OCI-LY3 (cell line): ENCODE data around the gene DUSP7.

Experiments
- H2AFZ ChIP-seq: fragments of 200-600, 300-600 bp; shearing (Covaris generic); 2 replicates; pipeline ENCODE4 v1.6.0; 2014; ENCODE audit warnings: antibody characterized with exemption, low read depth, low read length
- H3K27ac ChIP-seq: fragments of 200-600, 300-600 bp; sonication (generic); 2 replicates; pipeline ENCODE4 v1.5.1; 2014; ENCODE audit warnings: mild to moderate bottlenecking, low read length, moderate library complexity, mixed read lengths
- H3K27me3 ChIP-seq: fragments of 200-600, 300-600 bp; sonication (generic); 2 replicates; pipeline ENCODE4 v1.6.1; 2014; ENCODE audit warnings: low read depth, low read length, mixed read lengths
- H3K36me3 ChIP-seq: fragments of 200-600, 300-600 bp; sonication (generic); replicated peaks from 2 replicates; pipeline ENCODE3; 2014; ENCODE audit warnings: low read depth, low read length, mixed read lengths
- H3K4me1 ChIP-seq: fragments of 300-600, 200-600 bp; sonication (generic); 2 replicates; pipeline ENCODE4 v1.6.1; 2014; ENCODE audit warnings: low read length, mixed read lengths
- H3K4me2 ChIP-seq: fragments of 200-600, 300-600 bp; sonication (generic); 2 replicates; pipeline ENCODE4 v1.6.1; 2014; ENCODE audit warnings: low read length, mixed read lengths
- H3K4me3 ChIP-seq: fragments of 300-600, 200-600 bp; sonication (generic); 2 replicates; pipeline ENCODE4 v1.5.1; 2014; ENCODE audit warnings: antibody characterized with exemption, mild to moderate bottlenecking, low read length, moderate library complexity
- H3K79me2 ChIP-seq: fragments of 300-600, 200-600 bp; shearing (Covaris generic); 2 replicates; pipeline ENCODE4 v1.6.1; 2014; ENCODE audit warnings: mild to moderate bottlenecking, low read length, mixed read lengths
- H3K9ac ChIP-seq: fragments of 300-600, 200-600 bp; shearing (Covaris generic); 2 replicates; pipeline ENCODE4 v1.6.0; 2014; ENCODE audit warnings: mild to moderate bottlenecking, low read length, moderate library complexity
- H3K9me3 ChIP-seq: fragments of 200-600, 300-600 bp; shearing (Covaris generic); 2 replicates; pipeline ENCODE4 v1.6.1; 2014; ENCODE audit warnings: low read length, mixed read lengths; ENCODE audit not compliant: insufficient read depth
- H4K20me1 ChIP-seq: fragments of 200-600, 300-600 bp; sonication (generic); 2 replicates; pipeline ENCODE4 v1.6.1; 2016; ENCODE audit warnings: low read length, mixed read lengths; ENCODE audit not compliant: insufficient read depth
- EZH2phosphoT487 ChIP-seq: fragments of 200-600 bp; shearing (Covaris generic); IDR thresholded peaks from 2 replicates; pipeline ENCODE4 v1.6.1; 2018; ENCODE audit warnings: antibody characterized with exemption, mixed run types, low read depth
- TF ChIP-seq, protein P1 (sequence below): fragments of 200-600, 300-600 bp; sonication (generic); IDR thresholded peaks from 2 replicates; pipeline ENCODE4 v1.5.1; 2014; ENCODE audit warnings: antibody characterized with exemption, low read length, low read depth

The DUSP7 gene

DNA sequence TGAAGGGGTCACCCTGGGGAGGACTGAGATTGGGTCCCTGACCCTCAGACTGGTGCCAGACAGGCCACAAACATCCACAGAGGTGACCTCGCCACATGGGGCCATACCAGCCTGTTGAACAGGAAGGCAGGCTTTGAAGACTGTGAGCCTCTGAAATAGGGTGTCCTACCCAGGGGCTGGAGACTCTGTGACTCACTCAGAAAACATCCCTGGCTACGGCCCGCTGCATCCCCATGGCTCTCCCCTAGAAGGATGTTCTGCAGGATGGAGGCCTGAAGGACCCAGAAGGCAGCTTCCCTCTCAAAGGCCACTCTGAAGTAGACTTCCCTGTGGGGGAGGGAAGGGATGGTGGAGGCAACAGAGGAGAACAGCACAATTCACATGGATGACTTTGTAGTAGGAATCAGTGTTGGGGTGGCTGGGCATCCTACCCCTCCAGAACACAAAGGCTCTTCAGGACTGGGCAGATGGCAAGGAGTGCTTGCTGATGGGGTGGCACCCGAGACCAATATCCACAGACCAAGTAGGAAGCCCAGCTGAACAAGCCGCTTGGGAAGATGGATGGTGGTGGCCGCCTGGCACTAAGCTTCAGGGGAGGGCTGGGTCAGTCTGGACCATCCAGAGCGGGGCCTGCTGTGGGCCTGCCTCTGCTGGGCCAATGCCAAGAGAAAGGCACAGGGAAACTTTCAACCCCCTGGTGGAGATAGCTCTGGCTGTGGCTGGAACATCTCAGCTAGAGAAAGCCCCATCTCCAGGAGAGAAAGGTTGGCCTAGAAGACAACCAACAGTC is 37.6 kb upstream of the DUSP7 start:
- H2AFZ ChIP-seq: no peak overlapping the region
- H3K27ac ChIP-seq: no peak overlapping the region
- no peak overlapping the region for H3K4me3 ChIP-seq
- no peaks in the 10 kb centered on the region for H3K79me2 ChIP-seq
- H3K4me1 ChIP-seq: no peaks in the 10 kb centered on the region
- no peaks in the 10 kb centered on the region for H4K20me1 ChIP-seq
- H3K36me3 ChIP-seq: peaks cover 10% of the 10 kb centered on the region
- H3K9me3 ChIP-seq: no peaks in the 10 kb centered on the region
- no peak overlapping the region for H3K9ac ChIP-seq
- TF ChIP-seq, protein P1, sequence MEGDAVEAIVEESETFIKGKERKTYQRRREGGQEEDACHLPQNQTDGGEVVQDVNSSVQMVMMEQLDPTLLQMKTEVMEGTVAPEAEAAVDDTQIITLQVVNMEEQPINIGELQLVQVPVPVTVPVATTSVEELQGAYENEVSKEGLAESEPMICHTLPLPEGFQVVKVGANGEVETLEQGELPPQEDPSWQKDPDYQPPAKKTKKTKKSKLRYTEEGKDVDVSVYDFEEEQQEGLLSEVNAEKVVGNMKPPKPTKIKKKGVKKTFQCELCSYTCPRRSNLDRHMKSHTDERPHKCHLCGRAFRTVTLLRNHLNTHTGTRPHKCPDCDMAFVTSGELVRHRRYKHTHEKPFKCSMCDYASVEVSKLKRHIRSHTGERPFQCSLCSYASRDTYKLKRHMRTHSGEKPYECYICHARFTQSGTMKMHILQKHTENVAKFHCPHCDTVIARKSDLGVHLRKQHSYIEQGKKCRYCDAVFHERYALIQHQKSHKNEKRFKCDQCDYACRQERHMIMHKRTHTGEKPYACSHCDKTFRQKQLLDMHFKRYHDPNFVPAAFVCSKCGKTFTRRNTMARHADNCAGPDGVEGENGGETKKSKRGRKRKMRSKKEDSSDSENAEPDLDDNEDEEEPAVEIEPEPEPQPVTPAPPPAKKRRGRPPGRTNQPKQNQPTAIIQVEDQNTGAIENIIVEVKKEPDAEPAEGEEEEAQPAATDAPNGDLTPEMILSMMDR: no peak
- no peak for TF ChIP-seq EZH2phosphoT487
- H3K4me2 ChIP-seq: no peak overlapping the region
- no peaks in the 10 kb centered on the region for H3K27me3 ChIP-seq

DNA sequence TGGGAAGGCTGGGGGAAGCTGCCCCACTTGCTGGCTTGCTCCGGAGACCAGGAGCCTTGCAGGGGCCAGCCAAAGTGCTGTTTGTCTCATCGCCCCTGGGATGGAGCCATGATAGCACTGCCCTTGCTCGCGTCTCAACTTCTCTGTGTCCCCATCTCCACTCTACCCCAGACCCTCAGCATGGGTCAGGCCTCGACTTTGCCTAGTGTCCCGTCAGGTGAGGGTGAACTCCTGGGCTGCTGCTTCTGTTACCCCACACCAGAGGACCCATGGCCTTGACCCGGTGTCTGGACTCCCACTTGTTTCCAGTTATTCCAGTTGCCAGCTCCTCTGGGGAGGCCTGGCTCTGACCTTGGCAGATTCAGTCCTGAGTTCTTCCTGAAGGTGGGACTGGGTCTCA is 36.5 kb upstream of the DUSP7 start:
- no peak overlapping the region for H3K4me3 ChIP-seq
- no peaks in the 10 kb centered on the region for H3K27me3 ChIP-seq
- no peak for TF ChIP-seq EZH2phosphoT487
- TF ChIP-seq, protein P1: no peak
- no peaks in the 10 kb centered on the region for H3K4me1 ChIP-seq
- no peaks in the 10 kb centered on the region for H3K79me2 ChIP-seq
- H3K9ac ChIP-seq: no peak overlapping the region
- no peak overlapping the region for H3K4me2 ChIP-seq
- peaks cover 10% of the 10 kb centered on the region for H3K36me3 ChIP-seq
- H3K9me3 ChIP-seq: no peaks in the 10 kb centered on the region
- no peaks in the 10 kb centered on the region for H4K20me1 ChIP-seq
- no peak overlapping the region for H2AFZ ChIP-seq
- H3K27ac ChIP-seq: no peak overlapping the region

DNA sequence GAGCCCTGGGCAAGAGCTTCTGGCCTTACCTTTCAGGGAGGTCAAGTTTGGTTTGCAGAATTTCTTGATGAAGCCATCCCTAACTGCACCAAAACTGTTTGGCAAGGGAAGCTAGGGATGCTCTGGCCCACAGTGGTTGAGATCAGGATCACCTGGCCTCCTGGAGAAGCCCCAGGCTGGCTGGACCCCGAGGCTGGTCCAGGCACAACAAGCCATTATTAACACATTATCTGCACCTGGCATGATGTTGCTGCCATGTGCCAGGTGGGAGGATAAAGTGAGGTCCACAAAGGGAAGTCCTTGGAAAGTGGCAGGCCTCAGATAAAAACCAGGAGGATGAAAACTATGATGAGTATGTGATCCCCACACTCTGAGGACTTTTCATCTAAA is 35.9 kb upstream of the DUSP7 start:
- no peak overlapping the region for H3K9ac ChIP-seq
- TF ChIP-seq, protein P1: no peak
- no peak for TF ChIP-seq EZH2phosphoT487
- no peaks in the 10 kb centered on the region for H3K9me3 ChIP-seq
- no peaks in the 10 kb centered on the region for H4K20me1 ChIP-seq
- H3K79me2 ChIP-seq: no peaks in the 10 kb centered on the region
- no peak overlapping the region for H3K4me3 ChIP-seq
- peaks cover 6% of the 10 kb centered on the region for H3K36me3 ChIP-seq
- no peaks in the 10 kb centered on the region for H3K4me1 ChIP-seq
- no peak overlapping the region for H2AFZ ChIP-seq
- no peak overlapping the region for H3K4me2 ChIP-seq
- H3K27ac ChIP-seq: no peak overlapping the region
- H3K27me3 ChIP-seq: no peaks in the 10 kb centered on the region

DNA sequence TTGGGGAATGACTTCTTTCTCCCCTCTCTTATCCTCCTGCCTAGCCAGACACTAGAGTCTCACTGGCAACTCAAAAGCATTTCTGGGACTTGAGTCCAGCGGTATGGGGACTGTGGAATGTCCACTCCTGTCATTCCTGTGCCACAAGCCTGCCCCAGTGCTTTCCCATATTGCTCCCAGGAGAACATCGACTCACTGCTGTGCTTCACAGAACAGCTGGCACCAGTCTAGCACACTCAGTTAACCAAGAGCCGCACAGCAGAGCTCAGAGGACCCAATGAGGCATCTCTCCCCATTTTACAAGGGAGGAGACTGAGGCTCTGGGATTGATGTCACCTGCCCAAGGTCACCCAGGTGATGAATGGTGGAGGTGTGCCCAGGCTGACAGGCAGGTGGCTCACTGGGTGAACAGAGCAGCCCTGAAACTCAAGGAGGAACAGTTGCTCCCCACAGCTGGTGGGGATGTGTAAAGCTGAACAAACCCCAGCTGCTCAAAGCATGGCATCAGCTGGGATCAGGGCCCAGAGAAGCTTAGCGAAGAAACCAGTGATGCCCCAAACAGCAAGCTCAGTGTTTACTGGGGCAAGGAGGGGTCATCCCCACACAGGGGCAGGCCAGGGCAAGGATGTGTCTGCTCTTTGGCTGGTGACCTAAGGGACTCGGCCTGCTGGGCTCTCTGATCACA is 35.4 kb upstream of the DUSP7 start:
- Histone ChIP-seq H3K9ac (no peak overlapping the region), H3K36me3 (peaks cover 4% of the 10 kb centered on the region), H3K4me2 (no peak overlapping the region), H2AFZ (no peak overlapping the region), H3K79me2 (no peaks in the 10 kb centered on the region), H4K20me1 (no peaks in the 10 kb centered on the region), H3K4me1 (no peaks in the 10 kb centered on the region), H3K27me3 (no peaks in the 10 kb centered on the region), H3K9me3 (no peaks in the 10 kb centered on the region), H3K27ac (no peak overlapping the region), H3K4me3 (no peak overlapping the region)
- TF ChIP-seq EZH2phosphoT487: no peak
- TF ChIP-seq, protein P1: no peak
